ENCODE data around the gene KCNA3.
A peak's percentile ranks its signal among the peaks of the same experiment; 100 is the strongest.
"Not testable (repeated sequence)": the region's sequence is repeated elsewhere in the genome, so short reads cannot be mapped to it uniquely, and the experiment has no call there.

KCNA3 gene

DNA sequence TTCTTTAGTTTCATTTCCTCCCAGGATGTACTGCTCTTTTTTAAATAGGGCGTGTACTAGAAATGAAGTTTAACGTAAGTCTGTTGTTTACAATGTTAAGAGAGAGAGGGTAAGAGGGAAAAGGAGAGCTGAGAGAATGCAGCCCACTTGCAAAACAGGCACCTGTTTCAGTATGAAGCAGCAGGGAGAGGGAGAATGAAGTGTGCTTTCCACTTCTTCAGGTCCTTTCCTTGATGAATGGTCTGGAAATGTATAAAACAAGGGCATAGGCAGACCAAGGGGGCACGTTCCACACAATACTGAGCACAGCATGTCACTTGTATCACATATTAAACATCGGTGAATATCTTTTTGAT, 2.0 kb downstream of the KCNA3 start:
- peak; percentile 26 for DNase-seq (ENCODE audit: extremely low read depth, insufficient read length)
- TF ChIP-seq, protein P1, sequence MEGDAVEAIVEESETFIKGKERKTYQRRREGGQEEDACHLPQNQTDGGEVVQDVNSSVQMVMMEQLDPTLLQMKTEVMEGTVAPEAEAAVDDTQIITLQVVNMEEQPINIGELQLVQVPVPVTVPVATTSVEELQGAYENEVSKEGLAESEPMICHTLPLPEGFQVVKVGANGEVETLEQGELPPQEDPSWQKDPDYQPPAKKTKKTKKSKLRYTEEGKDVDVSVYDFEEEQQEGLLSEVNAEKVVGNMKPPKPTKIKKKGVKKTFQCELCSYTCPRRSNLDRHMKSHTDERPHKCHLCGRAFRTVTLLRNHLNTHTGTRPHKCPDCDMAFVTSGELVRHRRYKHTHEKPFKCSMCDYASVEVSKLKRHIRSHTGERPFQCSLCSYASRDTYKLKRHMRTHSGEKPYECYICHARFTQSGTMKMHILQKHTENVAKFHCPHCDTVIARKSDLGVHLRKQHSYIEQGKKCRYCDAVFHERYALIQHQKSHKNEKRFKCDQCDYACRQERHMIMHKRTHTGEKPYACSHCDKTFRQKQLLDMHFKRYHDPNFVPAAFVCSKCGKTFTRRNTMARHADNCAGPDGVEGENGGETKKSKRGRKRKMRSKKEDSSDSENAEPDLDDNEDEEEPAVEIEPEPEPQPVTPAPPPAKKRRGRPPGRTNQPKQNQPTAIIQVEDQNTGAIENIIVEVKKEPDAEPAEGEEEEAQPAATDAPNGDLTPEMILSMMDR (IDR thresholded peaks at IDR 0.05; ENCODE audit: insufficient read depth, low read length, poor library complexity, severe bottlenecking): no peak
- Histone ChIP-seq H3K27me3 (replicated peaks; ENCODE audit: control insufficient read depth, insufficient read depth, low read length) (no peaks in the 10 kb centered on the region), H3K36me3 (ENCODE audit: control insufficient read depth, insufficient read depth, low read length) (no peaks in the 10 kb centered on the region), H3K4me3 (replicated peaks; ENCODE audit: low read depth, low read length) (peak overlapping the region; percentile 58)

DNA sequence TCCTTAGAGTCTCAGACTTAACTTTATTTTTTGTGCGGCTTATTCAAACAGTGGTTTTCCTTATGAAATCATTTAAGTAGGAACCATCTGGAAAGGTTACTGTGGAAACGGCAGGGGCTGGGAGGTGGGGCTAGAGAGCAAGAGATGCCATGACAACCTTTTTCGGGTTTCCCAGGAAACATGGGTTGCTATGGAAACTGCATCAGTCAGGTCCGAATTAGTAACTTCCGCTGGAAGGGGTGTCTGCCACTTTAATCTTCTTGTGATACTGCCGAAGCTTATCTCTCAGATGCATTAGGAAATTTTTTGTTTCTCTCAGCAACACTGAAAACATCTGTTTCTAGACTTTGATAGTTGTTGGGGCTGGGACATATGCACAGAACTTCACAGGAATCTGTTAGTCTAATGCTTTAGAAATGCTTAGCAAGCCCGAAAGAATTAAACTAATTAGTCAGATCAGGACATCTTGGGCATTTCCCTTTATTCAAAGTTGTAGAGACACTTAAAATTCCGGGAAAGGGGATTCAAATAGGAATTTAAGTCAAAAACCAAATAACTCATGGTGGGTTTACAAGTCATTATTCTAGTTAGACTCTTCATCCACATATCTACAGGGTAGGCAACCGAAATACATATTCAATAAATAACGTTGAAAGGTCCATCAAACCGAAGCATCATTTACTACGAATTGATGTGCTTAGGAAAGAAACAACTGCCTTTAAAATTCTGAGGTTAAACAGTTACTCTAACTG, 2.6 kb downstream of the KCNA3 start:
- TF ChIP-seq, protein P1 (IDR thresholded peaks at IDR 0.05; ENCODE audit: insufficient read depth, low read length, poor library complexity, severe bottlenecking): no peak
- H3K27me3 ChIP-seq (replicated peaks; ENCODE audit: control insufficient read depth, insufficient read depth, low read length): no peaks in the 10 kb centered on the region
- peak overlapping the region; percentile 58 for H3K4me3 ChIP-seq (replicated peaks; ENCODE audit: low read depth, low read length)
- DNase-seq (ENCODE audit: extremely low read depth, insufficient read length): peak; percentile 19
- no peaks in the 10 kb centered on the region for H3K36me3 ChIP-seq (ENCODE audit: control insufficient read depth, insufficient read depth, low read length)

DNA sequence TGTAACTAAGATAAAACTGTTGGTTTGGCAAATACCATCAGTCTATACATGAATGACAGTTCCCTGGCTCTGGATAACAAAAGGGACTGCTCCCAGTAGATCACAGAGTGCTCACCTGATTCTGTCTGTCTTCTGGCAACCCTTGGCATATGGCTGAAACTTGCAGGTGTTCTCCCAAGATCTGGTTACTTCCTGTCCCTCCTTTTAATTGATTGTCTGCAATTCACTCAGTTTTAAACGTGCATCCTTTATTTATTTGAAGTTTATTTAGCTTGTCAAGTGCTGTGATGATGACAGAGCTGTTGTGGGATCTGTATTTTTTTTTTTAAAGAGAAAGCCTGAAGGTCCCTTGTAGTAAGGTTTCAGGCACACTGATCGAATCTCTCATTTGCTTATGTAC, 3.4 kb downstream of the KCNA3 start:
- no peaks in the 10 kb centered on the region for H3K36me3 ChIP-seq (ENCODE audit: control insufficient read depth, insufficient read depth, low read length)
- no peak for DNase-seq (ENCODE audit: extremely low read depth, insufficient read length)
- TF ChIP-seq, protein P1 (IDR thresholded peaks at IDR 0.05; ENCODE audit: insufficient read depth, low read length, poor library complexity, severe bottlenecking): no peak
- peak overlapping the region; percentile 15 for H3K4me3 ChIP-seq (replicated peaks; ENCODE audit: low read depth, low read length)
- no peaks in the 10 kb centered on the region for H3K27me3 ChIP-seq (replicated peaks; ENCODE audit: control insufficient read depth, insufficient read depth, low read length)

DNA sequence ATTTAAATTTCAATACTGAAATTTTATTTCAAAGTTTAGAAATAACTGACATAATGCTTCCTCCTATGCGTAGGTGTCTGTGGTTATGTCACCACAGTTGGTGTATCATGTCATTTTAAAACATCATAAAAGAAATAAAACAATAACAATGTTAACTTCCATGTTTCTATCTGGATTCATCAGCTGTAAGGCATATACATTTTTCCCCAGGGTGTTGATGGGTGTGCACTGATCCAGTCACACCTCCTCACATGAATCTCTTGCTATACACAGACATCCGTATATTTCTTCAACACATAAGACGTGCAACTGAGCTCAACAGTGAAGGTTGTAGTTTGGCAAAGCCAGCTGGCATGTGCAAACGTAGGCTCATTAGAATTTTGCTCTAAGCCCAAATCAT, 6.2 kb downstream of the KCNA3 start:
- Histone ChIP-seq H3K27me3 (replicated peaks; ENCODE audit: control insufficient read depth, insufficient read depth, low read length) (no peaks in the 10 kb centered on the region), H3K36me3 (ENCODE audit: control insufficient read depth, insufficient read depth, low read length) (no peaks in the 10 kb centered on the region), H3K4me3 (replicated peaks; ENCODE audit: low read depth, low read length) (no peak overlapping the region)
- DNase-seq (ENCODE audit: extremely low read depth, insufficient read length): no peak
- TF ChIP-seq, protein P1 (IDR thresholded peaks at IDR 0.05; ENCODE audit: insufficient read depth, low read length, poor library complexity, severe bottlenecking): no peak

DNA sequence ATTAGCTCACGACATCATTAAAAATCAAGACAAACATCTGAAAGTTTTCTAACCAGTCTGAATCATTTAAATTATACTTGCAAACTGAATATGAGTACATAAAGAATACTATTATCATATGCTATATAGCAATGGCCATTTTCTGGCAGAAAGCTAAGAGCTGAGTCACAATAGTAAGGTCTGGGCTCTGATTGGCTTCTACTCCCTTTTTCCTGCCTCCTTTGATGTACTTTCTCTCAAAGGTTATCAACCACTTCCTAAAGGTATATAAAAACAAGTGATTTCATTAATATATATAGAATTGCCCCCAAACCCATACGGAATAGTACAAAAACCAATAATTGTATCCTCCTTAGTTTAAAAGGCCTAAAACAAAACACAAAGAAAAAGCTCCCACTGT, 7.0 kb downstream of the KCNA3 start:
- DNase-seq (ENCODE audit: extremely low read depth, insufficient read length): no peak
- Histone ChIP-seq H3K36me3 (ENCODE audit: control insufficient read depth, insufficient read depth, low read length) (no peaks in the 10 kb centered on the region), H3K27me3 (replicated peaks; ENCODE audit: control insufficient read depth, insufficient read depth, low read length) (no peaks in the 10 kb centered on the region), H3K4me3 (replicated peaks; ENCODE audit: low read depth, low read length) (no peak overlapping the region)
- TF ChIP-seq, protein P1 (IDR thresholded peaks at IDR 0.05; ENCODE audit: insufficient read depth, low read length, poor library complexity, severe bottlenecking): no peak

DNA sequence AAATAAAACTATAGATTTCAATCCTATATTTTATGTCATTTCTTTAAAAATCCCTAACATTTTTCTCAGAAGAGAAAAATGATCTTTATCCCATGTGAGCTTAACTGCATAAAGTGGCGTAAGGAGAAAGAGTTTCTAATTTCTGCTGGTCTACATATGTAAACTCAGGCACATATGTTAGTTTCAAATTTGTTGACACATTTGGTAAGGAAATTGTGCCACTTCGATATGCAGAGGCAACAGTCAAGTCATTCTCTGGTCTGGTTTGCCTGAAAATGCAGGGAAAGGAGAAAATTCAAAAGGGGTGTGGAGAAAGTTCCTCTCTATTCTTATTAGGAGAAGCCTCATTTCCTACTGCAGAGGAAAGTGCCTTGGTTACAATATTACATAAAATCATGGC, 11.5 kb downstream of the KCNA3 start:
- TF ChIP-seq, protein P1 (IDR thresholded peaks at IDR 0.05; ENCODE audit: insufficient read depth, low read length, poor library complexity, severe bottlenecking): no peak
- Histone ChIP-seq H3K4me3 (replicated peaks; ENCODE audit: low read depth, low read length) (no peak overlapping the region), H3K36me3 (ENCODE audit: control insufficient read depth, insufficient read depth, low read length) (no peaks in the 10 kb centered on the region), H3K27me3 (replicated peaks; ENCODE audit: control insufficient read depth, insufficient read depth, low read length) (no peaks in the 10 kb centered on the region)
- no peak for DNase-seq (ENCODE audit: extremely low read depth, insufficient read length)

DNA sequence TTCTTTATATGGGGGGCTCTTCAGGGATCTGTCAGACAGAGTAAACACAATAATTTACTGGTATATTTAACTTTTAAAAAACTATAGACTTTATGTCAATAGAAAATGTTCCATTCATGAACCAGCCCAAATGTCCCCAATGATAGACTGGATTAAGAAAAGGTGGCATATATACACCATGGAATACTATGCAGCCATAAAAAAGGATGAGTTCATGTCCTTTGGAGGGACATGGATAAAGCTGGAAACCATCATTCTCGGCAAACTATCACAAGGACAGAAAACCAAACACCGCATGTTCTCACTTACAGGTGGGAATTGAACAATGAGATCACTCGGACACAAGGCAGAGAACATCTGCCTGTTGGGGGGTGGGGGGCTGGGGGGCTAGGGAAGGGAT, 15.2 kb downstream of the KCNA3 start:
- not testable (repeated sequence) for H3K27me3 ChIP-seq (replicated peaks; ENCODE audit: control insufficient read depth, insufficient read depth, low read length); H3K36me3 ChIP-seq (ENCODE audit: control insufficient read depth, insufficient read depth, low read length); H3K4me3 ChIP-seq (replicated peaks; ENCODE audit: low read depth, low read length); DNase-seq (ENCODE audit: extremely low read depth, insufficient read length)
